GM21723 (cell line): ENCODE results near the gene ZNF253.
"Not testable (repeated sequence)": the region's sequence is repeated elsewhere in the genome, so short reads cannot be mapped to it uniquely, and the experiment has no call there.

Source experiments
- ATAC-seq: cut with Tn5 transposase; IDR thresholded peaks from one replicate; pipeline ENCODE4 v1.9.1; 2021; ENCODE audit warnings: mild to moderate bottlenecking, moderate library complexity; ENCODE audit not compliant: unreplicated experiment

Gene ZNF253

DNA sequence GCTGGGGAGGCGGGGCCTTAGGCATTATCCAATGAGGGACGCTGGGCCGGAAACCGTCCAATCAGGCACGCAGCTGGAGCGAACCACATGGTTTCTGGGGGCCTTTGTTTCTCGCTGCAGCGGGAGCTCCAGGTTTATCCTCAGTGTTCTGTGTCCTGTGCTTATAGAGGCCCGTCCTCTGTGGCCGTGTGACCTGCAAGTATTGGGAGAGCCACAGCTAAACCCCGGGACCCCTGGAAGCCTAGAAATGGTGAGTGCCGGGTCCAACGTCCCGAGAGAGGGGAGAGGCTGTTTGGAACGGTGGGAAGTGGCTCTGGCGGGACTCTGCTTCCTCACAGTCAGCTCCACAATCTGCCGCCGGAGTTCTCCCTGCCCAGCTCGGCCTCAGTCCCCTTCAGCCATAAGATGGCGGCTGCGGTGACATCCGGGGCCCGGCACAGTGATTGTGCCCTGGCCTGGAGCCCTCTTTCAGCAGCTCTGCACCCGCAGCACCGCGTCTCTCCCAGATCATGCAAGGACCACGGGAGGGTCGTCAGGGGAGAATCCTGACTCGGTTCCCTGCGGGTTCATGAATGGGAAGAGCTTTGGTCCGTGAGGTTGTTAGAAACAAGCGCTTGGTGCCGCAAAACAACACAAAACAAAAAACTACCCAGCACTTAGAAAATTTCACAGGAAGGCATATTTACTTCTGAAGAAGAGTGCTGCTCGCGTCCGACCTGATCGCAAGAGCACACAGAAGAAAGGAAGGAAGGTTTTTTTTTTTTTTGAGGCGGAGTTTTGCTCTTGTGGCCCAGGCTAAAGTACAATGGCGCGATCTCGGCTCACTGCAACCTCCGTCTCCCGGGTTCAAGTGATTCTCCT lies at the start of gene ZNF253:
Gene ZNF253 (plus strand): TSS at position 133 of the 861 bp plus-strand sequence. CDS start 115 bp downstream, at position 248.
- peak; percentile 97 for ATAC-seq

DNA sequence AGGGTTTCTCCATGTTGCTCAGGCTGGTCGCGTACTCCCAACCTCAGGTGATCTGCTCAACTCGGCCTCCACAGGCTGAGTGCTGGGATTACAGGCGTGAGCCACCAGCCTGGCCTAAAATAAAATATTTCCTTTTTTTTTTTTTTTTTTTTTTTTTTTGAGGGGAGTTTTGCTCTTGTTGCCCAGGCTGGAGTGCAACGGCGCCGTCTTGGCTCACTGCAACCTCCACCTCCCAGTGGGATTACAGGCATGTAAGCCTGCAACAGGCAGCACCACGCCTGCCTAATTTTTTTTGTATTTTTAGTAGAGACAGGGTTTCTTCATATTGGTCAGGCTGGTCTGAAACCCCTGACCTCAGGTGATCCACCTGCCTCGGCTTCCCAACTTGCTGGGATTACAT lies 49.0 kb upstream of the ZNF253 start:
- ATAC-seq = no peak

DNA sequence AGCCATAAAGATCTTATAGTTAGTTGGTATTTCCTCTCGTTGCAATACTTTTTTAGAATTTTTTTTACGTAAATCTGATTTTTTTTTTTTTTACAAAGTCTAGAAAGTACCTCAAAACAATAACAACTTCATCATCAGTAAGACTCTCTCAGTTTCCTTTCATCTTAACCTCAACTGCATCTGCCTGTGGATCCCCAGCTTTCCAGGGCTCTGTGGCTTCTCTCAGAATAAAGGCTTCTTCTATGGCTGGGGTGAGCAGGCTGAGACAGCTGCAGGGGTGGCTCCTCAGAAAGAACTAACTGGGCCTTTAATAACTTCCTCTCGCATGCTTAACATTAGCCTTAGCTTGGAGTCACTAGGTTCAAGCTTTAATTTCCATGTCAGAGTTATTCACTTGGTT lies 48.3 kb upstream of the ZNF253 start:
- ATAC-seq = no peak

DNA sequence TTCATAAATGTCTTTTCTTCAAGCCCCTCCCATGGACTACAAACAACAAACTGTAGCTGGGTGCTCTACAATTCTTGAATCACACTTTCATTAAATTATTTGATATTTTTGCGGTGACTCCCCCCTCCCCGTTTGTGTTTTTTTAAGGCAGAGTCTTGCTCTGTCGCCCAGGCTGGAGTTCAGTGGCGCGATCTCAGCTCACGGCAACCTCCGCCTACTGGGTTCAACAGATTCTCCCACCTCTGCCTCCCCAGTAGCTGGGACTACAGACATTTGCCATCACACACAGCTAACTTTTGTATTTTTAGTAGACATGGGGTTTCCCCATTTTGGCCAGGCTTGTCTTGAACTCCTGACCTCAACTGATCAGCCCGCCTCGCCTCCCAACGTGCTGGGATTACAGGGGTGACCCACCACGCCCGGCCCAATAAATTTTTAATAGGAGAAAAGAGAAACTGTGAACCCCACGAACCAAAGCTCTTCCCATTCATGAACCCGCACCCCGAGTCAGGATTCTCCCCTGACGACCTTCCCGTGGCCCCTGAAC lies 44.8 kb upstream of the ZNF253 start:
- ATAC-seq = no peak

DNA sequence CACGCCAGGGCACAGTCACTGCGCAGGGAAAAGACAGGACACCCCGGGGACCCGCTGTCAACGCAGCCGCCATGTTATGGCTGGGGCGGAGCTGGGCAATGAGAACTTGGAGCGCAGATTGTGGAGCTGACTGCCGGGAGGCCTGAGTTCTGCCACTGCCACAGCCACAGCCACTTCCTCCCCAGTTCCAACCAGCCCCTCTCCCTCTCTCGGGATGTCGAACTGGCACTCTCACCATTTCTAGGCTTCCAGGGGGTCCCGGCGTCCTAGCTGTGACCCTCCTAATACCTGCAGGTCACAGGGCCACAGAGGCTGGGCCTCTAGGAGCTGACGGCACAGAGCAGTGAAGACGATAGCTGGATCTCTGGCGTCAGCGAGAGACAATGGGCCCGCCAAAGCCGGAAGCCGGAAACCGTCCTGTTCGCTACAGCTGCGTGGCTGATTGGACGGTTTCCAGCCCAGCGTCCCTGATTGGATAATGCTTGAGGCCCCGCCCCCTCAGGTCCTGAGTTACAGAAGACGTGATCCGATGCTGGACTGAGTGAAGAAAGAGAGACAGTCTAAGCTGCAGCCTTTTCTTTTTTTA lies 44.2 kb upstream of the ZNF253 start, which contains the start of gene ZNF506:
Gene ZNF506 (minus strand): TSS at position 385 of the 586 bp plus-strand sequence. CDS start 147 bp downstream, at position 238.
- peak; percentile 88 for ATAC-seq

DNA sequence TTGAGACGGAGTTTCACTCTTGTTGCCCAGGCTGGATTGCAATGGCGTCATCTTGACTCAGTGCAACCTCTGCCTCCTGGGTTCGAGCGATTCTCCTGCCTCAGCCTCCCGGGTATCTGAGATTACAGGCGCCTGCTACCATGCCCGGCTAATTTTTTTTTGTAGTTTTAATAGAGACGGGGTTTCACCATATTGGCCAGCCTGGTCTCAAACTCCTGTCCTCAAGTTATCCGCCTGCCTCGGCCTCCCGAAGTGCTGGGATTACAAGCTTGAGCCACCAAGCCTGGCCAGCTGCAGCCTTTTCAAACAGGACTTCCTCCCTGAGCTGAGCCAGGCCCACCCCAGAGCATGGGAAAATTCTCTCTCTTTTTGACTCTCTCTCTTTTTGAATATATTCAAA lies 43.7 kb upstream of the ZNF253 start:
- ATAC-seq = peak; percentile 12

DNA sequence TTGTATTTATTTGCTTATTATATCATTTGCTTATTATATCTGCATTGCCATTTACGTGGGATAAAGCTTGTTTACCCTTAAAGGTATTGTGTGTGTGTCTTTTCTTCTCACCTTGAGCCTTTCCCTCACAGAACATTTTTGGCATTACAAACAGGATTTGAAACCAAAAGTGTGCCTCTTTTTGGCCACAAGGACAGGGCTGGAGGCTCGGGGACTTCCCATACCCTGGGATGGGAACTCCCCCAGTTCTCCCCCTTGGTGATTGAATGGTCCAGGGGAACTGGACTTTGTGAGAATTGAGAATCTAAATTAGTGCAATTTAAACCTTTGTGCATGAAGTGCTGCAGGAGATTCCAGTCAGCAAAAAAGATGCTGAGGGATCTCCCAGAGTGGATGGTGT lies 41.8 kb upstream of the ZNF253 start:
- no peak for ATAC-seq

DNA sequence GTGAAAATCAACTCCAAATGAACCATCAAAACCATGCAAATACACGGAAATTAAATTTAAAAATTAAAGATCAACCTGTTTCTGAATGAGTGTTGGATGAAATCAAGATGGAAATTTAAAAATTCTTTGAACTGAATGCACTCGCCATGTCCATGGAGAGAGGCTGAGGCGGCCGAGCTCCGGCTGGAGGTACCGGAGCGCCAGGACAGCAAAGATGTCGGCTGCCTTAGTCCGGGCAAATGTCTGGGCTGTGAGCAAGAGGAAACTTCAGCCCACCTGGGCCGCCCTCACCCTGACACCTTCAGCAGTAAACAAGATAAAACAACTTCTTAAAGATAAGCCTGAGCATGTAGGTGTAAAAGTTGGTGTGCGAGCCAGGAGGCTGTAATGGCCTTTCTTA lies 38.8 kb upstream of the ZNF253 start:
- ATAC-seq = no peak

DNA sequence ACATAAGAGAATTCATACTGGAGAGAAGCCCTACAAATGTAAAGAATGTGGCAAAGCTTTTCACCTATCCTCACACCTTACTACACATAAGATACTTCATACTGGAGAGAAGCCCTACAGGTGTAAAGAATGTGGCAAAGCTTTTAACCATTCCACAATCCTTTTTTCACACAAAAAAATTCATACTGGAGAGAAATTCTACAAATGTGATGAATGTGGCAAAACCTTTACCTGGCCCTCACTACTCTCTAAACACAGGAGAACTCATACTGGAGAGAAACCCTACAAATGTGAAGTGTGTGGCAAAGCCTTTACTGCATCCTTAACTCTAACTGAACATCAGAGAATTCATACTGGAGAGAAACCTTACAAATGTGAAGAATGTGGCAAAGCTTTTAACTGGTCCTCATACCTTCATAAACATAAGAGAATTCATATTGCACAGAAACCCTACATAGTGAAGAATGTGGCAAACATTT lies 30.1 kb upstream of the ZNF253 start:
- no peak for ATAC-seq

DNA sequence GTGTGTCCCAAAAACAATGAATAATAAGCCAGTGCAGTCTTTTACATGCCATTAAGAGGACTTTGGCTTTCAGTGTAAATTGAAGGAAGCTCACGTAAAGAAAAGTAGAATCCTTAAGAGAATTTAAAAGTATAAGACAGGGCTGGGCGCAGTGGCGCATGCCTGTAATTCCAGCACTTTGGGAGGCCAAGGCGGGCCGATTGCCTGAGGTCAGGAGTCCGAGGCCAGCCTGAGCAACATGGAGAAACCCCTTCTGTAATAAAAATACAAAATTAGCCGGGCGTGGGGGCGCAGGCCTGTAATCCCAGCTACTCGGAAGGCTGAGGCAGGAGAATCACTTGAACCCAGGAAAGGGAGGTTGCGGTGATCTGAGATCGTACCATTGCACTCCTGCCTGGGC lies 17.9 kb upstream of the ZNF253 start:
- no peak for ATAC-seq

DNA sequence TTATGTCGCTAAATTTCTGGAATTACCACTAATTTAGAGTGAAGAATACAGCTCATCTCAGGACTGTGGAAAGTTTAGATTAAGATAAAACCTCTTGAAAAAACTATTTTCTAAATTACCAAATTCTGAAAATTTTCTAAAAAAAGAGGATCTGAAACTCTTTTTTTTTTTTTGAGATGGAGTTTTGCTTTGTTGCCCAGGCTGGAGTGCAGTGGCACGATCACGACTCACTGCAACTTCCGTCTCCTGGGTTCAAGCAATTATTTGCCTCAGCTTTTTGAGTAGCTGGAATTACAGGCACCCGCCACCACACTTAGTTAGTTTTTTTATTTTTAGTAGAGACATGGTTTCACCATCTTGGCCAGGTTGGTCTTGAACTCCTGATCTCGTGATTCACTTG lies 16.6 kb upstream of the ZNF253 start:
- ATAC-seq = no peak

DNA sequence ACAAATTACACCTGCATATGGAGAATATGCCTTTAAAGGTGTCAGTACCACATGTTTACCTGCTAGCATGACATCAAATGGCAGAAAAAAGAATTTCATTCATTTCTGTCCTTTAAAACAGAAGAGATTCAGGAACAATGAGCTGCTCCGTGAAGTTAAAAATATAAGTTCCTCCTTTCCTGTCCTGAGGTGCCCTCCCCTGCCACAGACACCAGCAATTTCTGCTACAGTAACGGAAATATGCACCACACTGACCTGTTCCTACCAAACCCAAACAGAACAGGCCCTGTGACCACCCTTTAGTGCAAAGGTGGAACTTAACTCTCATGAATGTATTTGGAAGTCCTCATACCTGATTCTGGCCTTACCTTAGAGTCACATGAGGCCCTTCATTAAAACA lies 13.9 kb upstream of the ZNF253 start:
- ATAC-seq = not testable (repeated sequence)

DNA sequence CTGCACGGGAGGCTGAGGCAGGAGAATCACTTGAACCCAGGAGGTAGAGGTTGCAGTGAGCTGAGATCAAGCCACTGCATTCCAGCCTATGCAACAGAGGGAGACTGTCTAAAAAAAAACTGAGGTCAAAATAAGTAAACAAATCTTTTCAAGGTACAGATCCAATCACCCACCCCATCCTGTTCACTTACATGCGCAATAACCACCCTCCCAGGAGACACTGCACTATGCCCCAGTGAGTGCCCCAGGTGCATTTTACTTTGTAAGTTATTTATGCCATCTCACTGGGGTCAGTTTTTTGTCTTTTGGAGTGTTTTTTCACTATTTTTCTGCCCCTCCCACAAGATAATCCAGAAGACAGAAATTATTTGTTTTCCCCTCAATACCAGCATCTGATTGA lies 6.9 kb upstream of the ZNF253 start:
- no peak for ATAC-seq

DNA sequence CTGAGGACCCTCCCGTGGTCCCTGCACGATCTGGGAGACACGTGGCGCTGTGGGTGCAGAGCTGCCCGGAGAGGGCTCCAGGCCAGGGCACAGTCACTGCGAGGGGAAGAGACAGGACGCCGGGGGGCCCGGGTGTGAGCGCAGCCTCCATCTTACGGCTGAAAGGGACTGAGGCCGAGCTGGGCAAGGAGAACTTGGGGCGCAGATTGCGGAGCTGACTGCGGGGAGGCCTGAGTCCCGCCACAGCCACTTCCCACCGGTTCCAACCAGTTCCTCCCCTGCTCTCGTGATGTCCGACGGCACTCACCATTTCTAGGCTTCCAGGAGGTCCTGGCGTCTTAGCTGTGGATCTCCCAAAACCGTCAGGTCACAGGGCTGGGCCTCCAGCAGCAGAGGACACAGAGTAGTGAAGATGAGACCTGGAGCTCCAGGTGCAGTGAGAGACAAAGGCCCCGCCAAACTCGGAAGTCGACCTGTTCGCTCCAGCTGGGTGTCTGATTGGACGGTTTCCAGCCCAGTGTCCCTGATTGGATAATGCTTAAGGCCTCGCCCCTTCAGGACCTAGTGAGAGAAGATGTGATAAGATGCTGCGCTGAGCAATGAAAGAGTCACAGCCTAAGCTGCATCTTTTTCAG lies 4.8 kb upstream of the ZNF253 start:
- no peak for ATAC-seq

DNA sequence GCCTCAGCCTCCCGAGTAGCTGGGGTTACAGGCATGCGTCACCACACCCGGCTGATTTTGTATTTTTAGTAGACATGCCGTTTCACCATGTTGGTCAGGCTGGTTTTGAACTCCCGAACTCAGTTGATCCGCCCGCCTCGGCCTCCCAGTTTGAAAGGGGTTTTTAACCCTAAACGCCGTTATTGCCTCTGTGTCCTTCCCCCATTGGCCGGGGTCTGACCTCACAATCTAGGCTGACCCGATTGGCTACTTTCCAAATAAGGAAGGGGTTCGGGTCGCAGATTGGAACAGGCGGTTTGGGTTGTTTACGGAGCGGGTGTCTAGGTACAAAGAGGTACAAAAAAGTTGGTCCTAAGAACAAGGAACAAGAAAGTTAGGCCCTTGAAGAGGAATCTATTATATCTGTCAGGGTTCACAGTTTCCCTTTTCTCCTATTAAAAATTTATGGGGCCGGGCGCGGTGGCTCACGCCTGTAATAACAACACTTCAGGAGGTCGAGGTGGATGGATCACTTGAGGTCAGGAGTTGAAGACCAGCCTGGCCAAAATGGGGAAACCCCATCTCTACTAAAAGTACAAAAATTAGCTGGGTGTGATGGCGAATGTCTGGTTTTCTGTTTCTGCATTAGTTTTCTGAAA lies 1.0 kb downstream of the ZNF253 start:
- ATAC-seq = no peak

DNA sequence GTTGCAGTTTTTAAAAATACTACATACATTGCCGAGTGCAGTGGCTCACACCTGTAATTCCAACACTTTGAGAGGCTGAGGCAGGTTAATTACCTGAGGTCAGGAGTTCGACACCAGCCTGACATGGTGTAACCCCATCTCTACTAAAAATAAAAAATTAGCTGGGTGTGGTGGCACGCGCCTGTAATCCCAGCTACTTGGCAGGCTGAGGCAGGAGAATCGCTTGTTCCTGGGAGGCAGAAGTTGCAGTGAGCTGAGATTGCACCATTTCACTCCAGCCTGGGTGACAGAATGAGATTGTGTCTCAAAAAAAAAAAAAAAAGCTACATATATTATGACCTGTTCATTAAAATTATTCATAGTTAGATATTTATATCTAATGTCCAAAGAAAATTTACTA lies 4.4 kb downstream of the ZNF253 start:
- not testable (repeated sequence) for ATAC-seq

DNA sequence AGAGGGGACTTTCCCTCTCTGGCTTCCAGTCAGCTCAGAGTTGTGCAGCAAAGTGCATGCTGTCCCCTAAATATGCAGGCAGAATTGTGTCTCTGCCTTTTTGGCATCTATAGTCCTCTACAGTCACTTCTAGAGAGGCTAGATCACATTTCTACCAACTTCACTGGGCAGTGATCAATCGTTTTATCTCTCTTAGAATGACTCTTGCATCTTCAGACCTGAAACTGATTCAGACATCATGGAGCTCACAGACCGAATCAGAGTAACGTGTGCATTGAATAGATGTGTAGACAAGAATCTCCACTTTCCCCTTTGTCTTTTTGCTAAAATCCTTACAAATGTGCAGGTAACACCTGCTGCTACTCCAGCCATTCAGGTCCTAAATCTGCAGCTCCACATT lies 6.2 kb downstream of the ZNF253 start:
- no peak for ATAC-seq

DNA sequence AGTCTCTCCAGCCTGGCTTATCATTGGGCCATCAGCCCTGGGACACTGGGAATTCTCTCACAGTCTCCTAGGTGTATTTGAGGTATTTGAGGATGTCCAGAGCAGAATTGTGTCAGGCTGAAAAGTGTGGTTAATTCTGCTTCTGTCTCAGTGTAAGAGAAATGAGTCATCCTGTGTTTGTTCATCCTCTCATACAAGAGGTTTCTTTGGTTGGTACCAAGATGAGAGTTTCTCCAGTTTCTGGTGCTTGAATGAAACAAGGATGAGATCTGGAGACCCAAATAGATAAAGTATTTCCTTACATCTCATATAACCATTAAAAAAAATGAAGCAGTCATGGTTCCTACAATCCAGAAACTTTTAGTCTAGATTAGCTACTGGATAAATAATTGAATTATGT lies 7.7 kb downstream of the ZNF253 start:
- no peak for ATAC-seq

DNA sequence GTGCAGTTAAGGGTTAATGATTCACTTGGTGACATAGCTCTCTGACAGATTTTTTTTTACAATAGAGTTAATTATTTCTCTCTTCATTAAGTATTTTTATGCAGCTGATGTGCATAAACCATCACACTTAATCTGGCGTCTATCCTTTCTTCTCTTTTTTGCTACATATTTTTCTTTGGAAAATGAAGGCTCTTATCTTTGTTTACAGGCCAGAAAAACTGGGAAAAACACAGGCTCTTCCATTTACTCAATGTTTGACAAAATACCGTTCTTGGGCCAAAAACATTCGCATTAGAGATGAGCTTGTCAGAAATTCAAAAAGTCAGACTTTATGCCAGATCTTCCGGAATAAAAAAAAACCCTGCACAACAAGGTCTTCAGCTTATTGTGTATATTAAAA lies 12.0 kb downstream of the ZNF253 start:
- ATAC-seq = no peak

DNA sequence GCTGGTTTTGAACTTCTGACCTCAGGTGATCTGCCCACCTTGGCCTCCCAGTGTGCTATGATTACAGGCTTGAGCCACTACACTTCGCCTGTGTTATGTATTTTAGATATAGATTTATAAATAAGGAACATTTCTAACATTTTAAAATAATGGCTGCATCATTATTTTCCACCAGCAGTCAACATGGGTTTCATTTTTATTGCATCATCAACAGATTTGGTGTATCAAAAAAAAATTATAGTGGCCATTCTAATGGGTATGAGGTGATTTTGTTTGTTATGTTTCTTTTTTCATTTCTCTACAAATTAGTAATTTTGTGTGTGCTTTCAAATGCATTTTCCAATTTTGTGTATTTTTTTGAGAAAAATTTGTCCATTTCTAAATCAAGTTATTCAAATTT lies 18.9 kb downstream of the ZNF253 start:
- no peak for ATAC-seq
